GM18505 (cell line): ENCODE measurements around the gene ERFE.
A peak's percentile ranks its signal among the peaks of the same experiment; 100 is the strongest.

Source experiments
- ATAC-seq: cut with Tn5 transposase; IDR thresholded peaks from one replicate; pipeline ENCODE4 v1.9.1; 2021; ENCODE audit not compliant: unreplicated experiment
- POLR2A ChIP-seq: IDR thresholded peaks from 4 replicates; pipeline ENCODE4 v1.6.1; 2011; ENCODE audit warnings: borderline replicate concordance; ENCODE audit not compliant: insufficient read depth, insufficient read length; ENCODE audit errors: extremely low read depth

ERFE gene

DNA sequence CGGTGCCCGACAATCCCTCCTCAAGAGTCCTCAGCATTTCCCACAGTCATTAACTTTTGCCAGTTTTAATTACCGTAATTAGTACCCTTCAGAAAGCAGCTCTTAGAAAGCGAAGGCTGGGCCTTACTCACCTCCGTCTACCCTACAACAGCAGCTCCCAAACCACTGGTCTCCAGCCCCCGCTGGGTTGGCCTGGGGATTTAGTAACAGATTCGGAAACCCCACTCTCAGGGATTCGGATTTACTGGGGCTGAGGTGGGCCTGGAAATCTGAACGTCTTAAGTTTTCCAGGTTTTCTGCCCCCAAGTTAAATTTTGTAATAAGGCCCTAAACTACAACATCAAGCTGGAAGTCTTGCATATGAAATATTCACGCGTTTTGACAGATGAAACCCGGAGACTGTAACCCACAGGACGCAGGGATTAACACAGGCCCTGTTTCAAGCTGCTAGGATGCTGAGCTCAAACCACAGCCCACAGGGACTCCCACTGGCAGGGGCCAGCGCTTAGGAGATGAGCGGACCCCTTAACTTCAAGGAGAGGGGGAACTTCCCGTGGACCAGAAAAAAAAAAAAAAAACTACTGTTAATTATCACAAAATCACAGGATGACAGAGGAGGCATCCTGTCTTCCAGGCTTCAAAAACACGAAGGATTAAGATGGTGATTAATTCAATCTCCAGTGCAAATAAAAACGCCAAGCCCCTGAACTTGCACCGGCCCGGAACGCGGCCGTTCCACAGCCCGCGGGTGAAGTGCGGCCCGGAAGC lies 43.7 kb downstream of the ERFE start:
- no peak for TF ChIP-seq POLR2A
- ATAC-seq: no peak

DNA sequence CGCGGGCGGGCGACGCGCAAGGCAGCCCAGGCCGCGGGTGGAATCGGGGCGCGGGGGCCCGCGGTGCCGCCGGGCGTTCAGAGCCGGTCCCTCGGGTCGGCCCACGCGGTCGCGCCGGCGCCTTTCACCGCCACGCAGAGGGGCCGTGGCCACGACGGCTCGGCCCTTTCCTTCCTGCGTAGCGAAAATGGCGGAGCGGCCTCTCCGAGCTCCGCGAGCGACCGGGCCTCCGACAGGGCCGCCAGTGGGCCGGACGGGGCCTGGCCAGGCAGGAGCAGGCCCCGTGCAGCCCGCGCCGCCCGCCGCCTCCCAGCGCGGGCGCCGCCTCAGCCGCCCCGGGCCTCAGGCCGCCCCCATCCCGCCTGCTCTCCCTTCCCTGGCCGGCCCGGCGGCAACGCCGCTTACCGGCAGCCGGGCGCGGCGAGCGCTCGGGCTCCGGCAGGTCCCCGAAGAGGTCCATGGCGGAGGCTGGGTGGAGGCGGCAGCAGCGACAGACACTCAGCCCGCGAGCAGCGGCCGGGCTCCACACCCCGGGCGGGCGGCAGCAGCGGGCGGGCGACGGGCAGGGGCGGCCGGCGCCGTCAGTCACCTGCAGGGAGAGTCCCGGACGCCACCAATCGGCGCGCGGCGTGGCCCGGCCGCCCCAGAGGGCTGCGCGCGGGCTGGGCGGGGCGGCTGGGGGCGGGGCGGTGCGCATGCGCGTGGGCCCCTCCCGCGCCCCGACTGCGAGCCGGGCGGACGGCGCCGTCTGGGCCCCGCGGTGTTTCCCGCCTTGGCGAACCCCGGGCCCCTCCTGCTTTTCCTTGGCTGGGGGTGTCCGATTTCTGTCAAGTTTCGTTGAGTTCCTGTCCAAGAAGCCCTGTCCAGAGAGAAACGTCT lies 44.6 kb downstream of the ERFE start, which contains the start of gene ILKAP:
Gene ILKAP (minus strand): TSS at position 602 of the 879 bp plus-strand sequence. CDS start 142 bp downstream, at position 460.
- ATAC-seq: peak; percentile 91

DNA sequence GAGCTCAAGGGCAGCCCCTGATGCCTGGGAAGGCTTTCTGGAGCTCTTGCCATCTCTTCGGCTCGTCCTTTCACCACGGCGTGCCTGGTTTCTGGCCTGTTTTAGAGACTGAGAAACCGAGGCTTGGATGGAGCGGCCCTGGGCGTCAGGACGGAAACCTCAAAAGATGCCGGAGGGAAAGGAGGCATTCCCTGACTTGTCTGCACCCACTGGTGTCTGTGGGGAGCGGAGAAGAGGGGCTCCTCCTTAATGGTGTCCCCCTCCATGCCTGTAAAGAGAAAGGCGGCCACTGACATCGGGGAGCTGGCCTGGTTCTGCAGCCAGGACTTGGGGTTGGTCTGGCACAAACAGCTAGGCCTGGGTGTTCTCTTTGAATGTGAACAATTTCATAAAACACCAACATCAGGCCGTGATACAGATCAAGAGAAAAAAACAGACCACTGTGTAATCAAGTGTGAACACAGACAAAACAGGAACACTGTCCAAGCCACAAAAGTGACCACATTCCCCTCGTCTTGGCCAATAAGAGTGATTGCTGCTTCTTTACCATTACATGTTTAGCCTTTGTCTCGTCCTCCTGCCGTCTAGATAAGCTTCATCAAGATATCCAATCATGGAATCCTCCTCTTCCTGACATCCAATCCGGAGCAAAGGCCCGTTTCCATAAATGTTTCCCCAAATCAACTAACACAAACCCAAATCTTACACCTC lies 45.4 kb downstream of the ERFE start:
- TF ChIP-seq POLR2A: no peak
- no peak for ATAC-seq

More for the DNA sequence above, 44.6 kb downstream of the ERFE start, which contains the start of gene ILKAP:
- TF ChIP-seq POLR2A: peak; percentile 89

DNA sequence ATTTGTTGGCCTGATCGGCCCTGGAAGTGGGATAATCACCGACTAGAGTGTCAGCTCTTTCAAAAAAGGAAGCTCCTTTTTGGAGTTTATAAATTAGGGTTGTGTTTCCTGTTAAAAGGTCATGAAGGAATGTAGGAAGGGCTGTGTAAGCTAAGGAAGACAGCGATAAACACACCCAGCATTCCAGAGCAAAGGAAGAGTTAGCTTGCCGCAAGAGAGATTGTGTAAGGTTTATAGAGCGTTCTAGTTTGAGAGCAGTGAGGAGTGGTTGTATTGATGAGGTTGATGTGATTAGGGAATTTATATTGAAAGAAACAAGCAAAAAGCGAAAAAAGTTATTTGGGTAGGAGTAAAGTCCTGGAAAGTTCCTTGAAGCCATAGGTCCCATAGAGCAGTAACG lies 48.2 kb downstream of the ERFE start:
- no peak for ATAC-seq
- TF ChIP-seq POLR2A: no peak

DNA sequence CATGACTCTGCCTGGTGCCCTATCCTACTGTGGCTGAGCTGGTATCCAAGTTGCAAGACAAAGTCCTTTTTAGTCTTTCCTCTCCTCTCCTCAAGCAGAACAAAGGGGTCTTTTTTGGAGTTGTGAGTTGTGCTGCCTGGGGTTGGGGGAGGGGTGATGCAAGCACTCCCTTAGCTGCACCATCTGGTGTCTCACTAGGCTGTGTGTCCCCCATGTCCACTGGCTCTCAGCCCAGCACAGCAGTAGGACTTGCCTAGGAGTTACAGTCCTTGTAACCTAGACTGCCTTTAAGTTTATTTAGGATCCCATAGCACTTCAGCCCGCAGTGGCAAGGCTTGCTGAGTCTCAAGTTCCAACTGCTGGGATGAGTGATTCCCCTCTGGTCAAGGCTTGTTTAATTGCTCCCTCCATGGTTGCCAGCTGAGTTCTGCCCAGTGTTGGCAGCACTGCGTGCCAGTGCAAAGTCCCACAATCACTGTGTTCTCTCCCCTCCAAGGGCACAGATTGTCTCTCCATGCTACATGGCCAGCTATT lies 57.9 kb downstream of the ERFE start:
- no peak for ATAC-seq

More for the DNA sequence above, 57.9 kb downstream of the ERFE start:
- TF ChIP-seq POLR2A: no peak
